Fibroblast of pulmonary artery (primary cell): ENCODE data around the gene DPP9.
"Not testable (repeated sequence)": the region's sequence is repeated elsewhere in the genome, so short reads cannot be mapped to it uniquely, and the experiment has no call there.

ENCODE experiments used
- DNase-seq: peaks from one replicate; pipeline ENCODE4 v3.0.0-alpha.2; 2010; ENCODE audit warnings: low read depth
- H3K4me3 ChIP-seq: replicated peaks from 2 replicates; pipeline ENCODE4 v1.5.1; 2011; ENCODE audit warnings: low read depth, mild to moderate bottlenecking, control low read depth, low read length, moderate library complexity
- CTCF ChIP-seq: IDR thresholded peaks from 2 replicates; pipeline ENCODE4 v1.5.1; 2011; ENCODE audit warnings: mild to moderate bottlenecking, control low read depth, low read length, inconsistent platforms; ENCODE audit errors: missing control alignments

Gene DPP9

DNA sequence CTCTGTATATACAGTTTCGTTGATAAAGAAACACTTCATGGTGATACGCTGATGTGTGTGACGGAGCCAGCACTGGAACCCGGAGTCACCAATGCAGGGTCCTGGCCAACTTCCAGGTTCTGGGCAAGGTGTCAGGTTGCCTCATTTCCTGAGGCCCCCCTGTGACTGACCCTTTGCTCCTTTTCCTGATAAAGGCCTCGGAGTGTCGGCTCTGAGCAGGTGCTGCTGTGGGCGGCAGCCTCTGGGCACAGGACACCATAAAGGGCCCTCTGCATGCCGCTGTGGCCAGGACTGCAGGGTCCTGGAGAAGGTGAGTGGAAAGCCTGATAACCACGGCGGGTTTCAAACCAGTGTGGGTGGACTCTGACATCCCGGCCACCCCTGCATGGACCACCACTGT is 36.2 kb downstream of the DPP9 start:
- DNase-seq: no peak
- TF ChIP-seq CTCF: no peak

DNA sequence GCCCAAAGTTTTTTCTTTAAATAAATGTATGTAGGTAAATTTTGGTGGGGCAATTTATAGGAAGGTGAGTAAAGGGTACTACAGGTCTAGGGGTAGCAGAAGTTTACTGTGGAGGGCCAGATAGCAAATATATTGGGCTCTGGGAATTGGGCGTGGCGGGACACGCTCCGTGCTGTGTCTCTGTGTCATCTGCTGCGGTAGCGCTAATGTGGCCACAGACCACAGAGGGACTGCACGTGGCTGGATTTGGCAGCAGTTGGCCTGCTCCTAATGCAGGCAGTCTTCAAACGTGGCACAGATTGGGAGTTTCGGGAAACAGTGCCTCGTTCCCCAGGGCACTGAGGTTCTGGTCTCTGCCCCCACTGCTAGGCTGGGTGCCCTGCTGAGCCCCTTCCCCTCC is 36.9 kb downstream of the DPP9 start:
- H3K4me3 ChIP-seq: no peak overlapping the region
- no peak for TF ChIP-seq CTCF
- no peak for DNase-seq

More for the DNA sequence above, 36.2 kb downstream of the DPP9 start:
- no peak overlapping the region for H3K4me3 ChIP-seq

DNA sequence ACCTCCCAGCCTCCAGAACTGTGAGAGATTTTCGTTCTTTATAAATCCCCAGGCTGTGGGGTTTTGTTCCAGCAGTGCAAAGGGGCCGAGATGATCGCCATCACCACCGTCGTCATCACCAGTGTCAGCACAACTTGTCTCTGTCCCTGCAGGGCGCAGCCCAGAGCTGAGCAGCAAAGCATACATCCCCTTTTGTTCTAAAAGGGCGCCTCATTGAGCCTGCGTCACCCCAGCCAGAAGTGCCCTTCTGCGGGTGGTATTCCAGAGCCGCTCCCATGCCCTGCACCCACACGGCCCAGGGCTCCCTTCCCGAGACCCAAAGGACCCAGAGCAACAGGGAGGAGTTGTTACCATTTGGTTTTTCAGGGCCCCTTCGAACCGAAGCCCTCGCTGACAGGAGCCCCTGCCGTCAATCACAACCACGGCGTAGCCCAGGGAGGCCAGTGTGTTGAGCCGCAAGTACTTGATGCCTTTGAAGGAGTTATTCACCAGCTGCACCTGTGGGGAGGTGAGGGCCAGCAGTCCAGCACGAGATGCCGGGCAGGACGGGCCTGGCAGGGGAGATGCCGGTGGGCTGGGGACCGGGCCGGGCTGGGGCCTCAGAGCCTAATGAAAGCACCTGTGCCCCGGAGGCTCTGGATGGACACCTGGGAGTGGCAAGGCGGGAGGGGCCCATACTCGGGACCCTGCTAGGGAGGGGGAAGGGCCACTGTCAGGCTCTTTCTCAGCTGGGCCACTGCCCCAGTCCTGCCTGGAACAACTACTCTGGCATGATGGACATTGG is 39.1 kb downstream of the DPP9 start:
- no peak overlapping the region for H3K4me3 ChIP-seq
- TF ChIP-seq CTCF: no peak
- DNase-seq: no peak

DNA sequence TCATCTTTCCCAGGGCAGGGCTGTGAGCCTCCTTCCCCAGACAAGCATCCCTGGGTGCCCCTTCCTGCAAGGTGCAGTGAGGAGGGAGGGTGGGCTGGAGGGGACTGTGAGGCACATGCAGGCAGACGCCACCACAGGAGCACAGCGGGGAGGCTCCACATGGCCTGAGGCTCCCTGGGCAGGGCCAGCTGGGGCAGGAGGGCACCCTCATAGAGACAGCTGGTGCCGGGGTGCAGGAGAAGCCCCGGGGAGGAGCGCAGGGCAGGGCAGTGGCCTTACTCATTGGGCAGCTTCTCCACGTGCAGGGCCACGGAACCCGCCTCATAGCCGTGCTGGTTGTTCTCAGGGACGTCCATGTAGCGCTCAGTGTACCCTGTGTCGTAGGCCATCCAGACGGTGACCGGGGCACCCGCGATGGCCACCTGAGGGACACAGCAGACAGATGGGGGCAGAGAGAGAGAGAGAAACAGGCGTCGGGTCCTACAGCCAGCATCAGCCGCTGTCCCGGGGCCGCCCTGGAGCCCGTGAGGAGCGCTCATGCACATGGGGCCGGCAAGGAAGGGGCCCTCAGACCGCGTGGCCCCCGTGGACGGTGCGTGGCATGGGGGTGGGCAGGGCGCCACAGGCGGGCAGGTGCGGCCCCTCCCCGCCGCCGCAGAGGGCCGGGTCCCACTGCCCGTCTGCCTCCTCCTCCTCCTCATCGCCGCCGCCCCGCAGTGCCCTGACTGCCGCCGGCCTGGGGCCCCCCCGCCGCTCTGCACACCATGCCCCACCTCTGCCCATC is 41.0 kb downstream of the DPP9 start:
- no peak for DNase-seq
- no peak overlapping the region for H3K4me3 ChIP-seq
- TF ChIP-seq CTCF: no peak

DNA sequence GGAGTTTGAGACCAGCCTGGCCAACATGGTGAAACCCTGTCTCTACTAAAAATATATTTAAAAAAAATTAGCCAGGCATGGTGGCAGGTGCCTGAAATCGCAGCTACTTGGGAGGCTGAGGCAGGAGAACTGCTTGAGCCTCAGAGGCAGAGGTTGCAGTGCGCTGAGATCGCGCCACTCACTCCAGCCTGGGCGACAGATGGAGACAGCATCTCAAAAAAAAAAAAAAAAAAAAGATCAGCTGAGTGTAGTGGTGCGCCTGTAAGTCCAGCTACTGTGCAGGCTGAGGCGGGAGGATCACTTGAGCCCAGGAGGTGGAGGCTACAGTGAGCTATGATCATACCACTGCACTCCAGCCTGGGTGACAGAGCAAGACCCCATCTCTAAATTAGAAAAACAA is 43.6 kb downstream of the DPP9 start:
- H3K4me3 ChIP-seq, DNase-seq: not testable (repeated sequence)

DNA sequence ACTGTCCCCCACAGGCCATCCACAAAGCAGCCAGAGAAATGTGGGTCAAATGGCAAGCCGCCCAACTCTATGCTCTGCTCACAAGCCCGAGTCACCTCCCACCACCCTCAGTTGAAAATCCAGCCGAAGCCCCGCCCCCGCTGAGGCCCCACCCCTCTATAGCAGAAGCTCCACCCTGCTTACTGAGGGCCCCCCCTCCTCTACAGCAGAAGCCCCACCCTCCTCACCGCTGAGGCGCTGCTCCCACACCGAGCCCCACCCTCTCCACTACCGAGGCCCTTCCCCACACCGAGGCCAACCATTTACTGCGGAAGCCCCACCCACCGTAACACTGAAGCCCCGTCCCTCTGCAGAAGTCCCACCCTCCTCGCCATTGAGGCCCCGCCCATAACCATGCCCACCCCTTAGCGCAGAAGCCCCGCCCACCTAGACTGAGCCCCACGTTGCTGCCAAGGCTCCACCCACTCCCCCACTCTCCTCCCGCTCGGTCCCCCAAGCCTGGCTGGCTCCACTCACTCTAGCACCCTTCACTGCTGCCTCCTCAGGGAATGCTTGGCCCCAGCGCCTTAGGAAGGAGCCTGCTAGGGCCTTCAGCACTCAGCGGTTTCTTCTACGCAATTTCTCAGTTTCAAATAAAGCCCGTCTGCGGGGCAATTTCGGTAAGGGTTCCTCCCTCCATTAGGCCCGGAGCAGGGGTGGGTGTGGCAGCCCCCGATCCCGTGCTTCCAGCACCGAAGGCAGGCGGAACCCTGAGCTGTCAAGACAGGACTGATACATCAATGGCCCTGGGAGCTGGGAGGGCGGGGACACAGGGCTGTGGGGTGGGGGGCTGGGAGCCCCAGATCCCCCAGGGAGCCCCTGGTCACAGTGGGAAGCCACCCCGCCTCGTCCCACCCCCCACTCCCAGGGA is 44.5 kb downstream of the DPP9 start:
- H3K4me3 ChIP-seq: no peak overlapping the region
- TF ChIP-seq CTCF: no peak
- DNase-seq: no peak
